ENCODE data around the gene ELAPOR2.

ELAPOR2 gene

DNA sequence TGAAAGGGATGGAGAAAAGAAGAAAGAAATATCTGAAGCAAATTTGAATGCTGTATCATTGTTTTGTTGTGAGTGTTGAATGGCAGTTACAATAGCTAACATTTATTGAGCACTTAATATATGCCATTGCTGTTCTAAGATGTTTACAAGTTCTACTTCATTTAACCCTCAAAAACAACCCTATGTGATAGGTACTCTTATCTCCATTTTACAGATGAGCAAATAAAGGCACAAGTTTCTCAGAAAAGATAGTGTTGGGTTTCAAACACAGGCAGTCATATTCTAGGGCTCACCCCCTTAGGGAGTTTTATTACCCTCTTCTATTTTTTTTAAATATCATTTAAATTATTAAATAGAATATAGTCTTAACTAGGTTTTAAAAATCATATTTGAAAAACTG lies 8.3 kb upstream of the ELAPOR2 start:
- no peak for DNase-seq (ENCODE audit: extremely low spot score)
- TF ChIP-seq CTBP1 (IDR thresholded peaks at IDR 0.05; ENCODE audit: borderline replicate concordance) = no peak
- TF ChIP-seq, protein P1, sequence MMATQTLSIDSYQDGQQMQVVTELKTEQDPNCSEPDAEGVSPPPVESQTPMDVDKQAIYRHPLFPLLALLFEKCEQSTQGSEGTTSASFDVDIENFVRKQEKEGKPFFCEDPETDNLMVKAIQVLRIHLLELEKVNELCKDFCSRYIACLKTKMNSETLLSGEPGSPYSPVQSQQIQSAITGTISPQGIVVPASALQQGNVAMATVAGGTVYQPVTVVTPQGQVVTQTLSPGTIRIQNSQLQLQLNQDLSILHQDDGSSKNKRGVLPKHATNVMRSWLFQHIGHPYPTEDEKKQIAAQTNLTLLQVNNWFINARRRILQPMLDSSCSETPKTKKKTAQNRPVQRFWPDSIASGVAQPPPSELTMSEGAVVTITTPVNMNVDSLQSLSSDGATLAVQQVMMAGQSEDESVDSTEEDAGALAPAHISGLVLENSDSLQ (IDR thresholded peaks at IDR 0.05) = no peak
- TF ChIP-seq FOXM1 (IDR thresholded peaks at IDR 0.05; ENCODE audit: borderline replicate concordance) = no peak
- TF ChIP-seq ELF4 (IDR thresholded peaks at IDR 0.05) = no peak
- TF ChIP-seq HDGF (IDR thresholded peaks at IDR 0.05; ENCODE audit: borderline replicate concordance) = no peak
- TF ChIP-seq NFRKB (IDR thresholded peaks at IDR 0.05) = no peak
- TF ChIP-seq SP1 (IDR thresholded peaks at IDR 0.05) = no peak
- TF ChIP-seq LEF1 (IDR thresholded peaks at IDR 0.05; ENCODE audit: borderline replicate concordance) = no peak
- TF ChIP-seq FOXA1 (IDR thresholded peaks at IDR 0.05) = no peak
- no peak for TF ChIP-seq ARNT (IDR thresholded peaks at IDR 0.05)
- TF ChIP-seq FOXK2 (IDR thresholded peaks at IDR 0.05) = no peak
- no peak for TF ChIP-seq SUZ12 (IDR thresholded peaks at IDR 0.05)
- POLR2A ChIA-PET = no interaction called here
- CTCF ChIA-PET = no interaction called here

DNA sequence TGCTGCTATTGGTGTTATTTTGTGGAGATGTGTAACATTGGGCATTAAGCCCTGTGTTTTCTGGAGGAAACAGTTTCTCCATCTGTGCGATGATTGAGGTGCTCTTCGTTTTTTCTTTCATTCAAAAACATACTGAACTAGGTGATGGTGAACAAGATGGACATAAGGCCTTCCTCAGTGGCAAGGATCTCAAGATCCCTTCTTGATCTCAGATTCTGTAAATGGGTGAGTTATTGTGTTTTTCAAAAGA lies 759 bp upstream of the ELAPOR2 start:
- ChIA-PET POLR2A (interaction anchor here (1.0 to 2.5 kb wide), 3 partner anchors 21 to 92 kb away, joined by 3 to 25 read pairs (median 5); partner anchors contain the start of gene DMTF1), CTCF (interaction anchor here (0.7 to 1.8 kb wide), 4 partner anchors 13 to 93 kb away, joined by 3 to 11 read pairs (median 4); no protein-coding TSS in a partner anchor)
- TF ChIP-seq SP1 (IDR thresholded peaks at IDR 0.05) (no peak), HDGF (IDR thresholded peaks at IDR 0.05; ENCODE audit: borderline replicate concordance) (no peak), L3MBTL2 (conservative IDR thresholded peaks at IDR 0.05) (no peak), CTBP1 (IDR thresholded peaks at IDR 0.05; ENCODE audit: borderline replicate concordance) (no peak), FOXK2 (IDR thresholded peaks at IDR 0.05) (no peak), FOXA1 (IDR thresholded peaks at IDR 0.05) (no peak), BHLHE40 (IDR thresholded peaks at IDR 0.05; ENCODE audit: borderline replicate concordance) (no peak), ZNF384 (IDR thresholded peaks at IDR 0.05) (no peak), SUZ12 (IDR thresholded peaks at IDR 0.05) (no peak), ARNT (IDR thresholded peaks at IDR 0.05) (no peak), TARDBP (IDR thresholded peaks at IDR 0.05) (no peak), NFRKB (IDR thresholded peaks at IDR 0.05) (no peak)
- DNase-seq (ENCODE audit: extremely low spot score) = no peak

DNA sequence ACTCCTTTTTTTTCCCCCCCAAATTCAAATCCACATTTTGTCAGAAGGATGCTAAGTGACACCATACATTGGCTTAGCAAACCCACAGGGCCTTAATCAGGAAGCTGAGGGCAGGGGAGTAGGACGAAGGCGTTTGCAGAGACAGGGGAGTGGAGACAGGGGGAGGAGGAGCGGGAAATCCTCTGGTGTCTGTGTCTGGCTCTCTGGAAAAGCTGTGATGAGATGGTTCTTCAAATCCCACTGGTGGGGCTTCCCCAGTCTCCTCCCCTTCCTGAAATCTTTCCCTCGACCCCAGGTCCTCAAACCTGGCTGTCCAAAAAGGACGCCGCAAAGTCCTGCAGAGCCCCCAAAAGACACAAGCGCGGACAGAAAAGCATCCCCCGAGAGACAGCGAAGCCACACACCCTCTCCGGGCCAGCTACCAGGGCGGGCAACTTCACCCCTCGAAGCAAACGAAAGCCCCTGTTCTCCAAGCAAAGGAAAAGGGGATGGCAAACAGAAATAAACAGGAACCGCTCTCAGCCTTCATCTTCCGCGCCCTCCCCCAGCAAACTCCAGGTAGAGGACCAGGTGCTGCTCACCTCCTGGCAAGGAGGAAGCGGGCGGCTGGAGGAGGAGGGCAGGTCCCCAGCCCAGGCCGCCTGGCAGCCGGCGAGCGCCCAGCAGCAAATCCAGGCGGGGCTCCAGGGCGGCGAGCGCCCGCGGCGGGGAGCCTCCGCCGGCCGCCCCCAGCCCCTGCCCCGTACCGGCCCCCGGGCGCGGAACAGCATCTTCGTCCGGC lies 520 bp downstream of the ELAPOR2 start:
- POLR2A ChIA-PET = interaction anchor here (0.7 to 2.5 kb wide), 5 partner anchors 19 to 117 kb away, joined by 3 to 25 read pairs (median 3); partner anchors contain the start of gene DMTF1
- peak; percentile 16 for DNase-seq (ENCODE audit: extremely low spot score)
- CTCF ChIA-PET = interaction anchor here (0.7 to 1.8 kb wide), 3 partner anchors 24 to 94 kb away, joined by 3 to 11 read pairs (median 3); no protein-coding TSS in a partner anchor
- TF ChIP-seq LEF1 (IDR thresholded peaks at IDR 0.05; ENCODE audit: borderline replicate concordance) (no peak), TARDBP (IDR thresholded peaks at IDR 0.05) (no peak), ZNF384 (IDR thresholded peaks at IDR 0.05) (no peak)

DNA sequence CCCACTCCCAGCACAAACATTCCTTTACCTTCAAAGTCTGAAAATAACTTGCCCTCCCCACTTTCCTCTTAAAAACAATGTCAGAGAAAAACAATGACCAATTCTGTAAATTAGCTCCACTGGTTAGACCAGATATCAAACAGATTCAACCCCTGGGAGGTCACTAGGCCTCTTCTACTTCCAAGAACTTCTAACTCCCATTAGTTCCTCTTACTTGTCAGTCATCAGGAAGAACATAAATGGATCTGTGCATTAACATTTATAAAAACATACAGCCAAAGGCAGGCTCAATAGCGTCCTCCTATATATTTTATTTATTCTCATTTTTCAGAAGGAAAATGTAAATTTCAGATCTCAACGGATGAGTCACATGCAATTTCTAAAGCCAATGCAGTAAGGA lies 2.2 kb downstream of the ELAPOR2 start:
- TF ChIP-seq, protein P1 (IDR thresholded peaks at IDR 0.05) = no peak
- TF ChIP-seq LEF1 (IDR thresholded peaks at IDR 0.05; ENCODE audit: borderline replicate concordance) (no peak), CTBP1 (IDR thresholded peaks at IDR 0.05; ENCODE audit: borderline replicate concordance) (no peak), SUZ12 (IDR thresholded peaks at IDR 0.05) (no peak), NFRKB (IDR thresholded peaks at IDR 0.05) (no peak), L3MBTL2 (conservative IDR thresholded peaks at IDR 0.05) (no peak), FOXK2 (IDR thresholded peaks at IDR 0.05) (no peak), ELF4 (IDR thresholded peaks at IDR 0.05) (no peak), BHLHE40 (IDR thresholded peaks at IDR 0.05; ENCODE audit: borderline replicate concordance) (no peak), FOXM1 (IDR thresholded peaks at IDR 0.05; ENCODE audit: borderline replicate concordance) (no peak), SP1 (IDR thresholded peaks at IDR 0.05) (no peak), HDGF (IDR thresholded peaks at IDR 0.05; ENCODE audit: borderline replicate concordance) (no peak), ARNT (IDR thresholded peaks at IDR 0.05) (no peak), ZNF384 (IDR thresholded peaks at IDR 0.05) (no peak), TARDBP (IDR thresholded peaks at IDR 0.05) (no peak)
- DNase-seq (ENCODE audit: extremely low spot score) = no peak
- ChIA-PET POLR2A (no interaction called here), CTCF (interaction anchor here (1.1 kb wide), 1 partner anchor 36 kb away, joined by 3 read pairs; no protein-coding TSS in a partner anchor)

DNA sequence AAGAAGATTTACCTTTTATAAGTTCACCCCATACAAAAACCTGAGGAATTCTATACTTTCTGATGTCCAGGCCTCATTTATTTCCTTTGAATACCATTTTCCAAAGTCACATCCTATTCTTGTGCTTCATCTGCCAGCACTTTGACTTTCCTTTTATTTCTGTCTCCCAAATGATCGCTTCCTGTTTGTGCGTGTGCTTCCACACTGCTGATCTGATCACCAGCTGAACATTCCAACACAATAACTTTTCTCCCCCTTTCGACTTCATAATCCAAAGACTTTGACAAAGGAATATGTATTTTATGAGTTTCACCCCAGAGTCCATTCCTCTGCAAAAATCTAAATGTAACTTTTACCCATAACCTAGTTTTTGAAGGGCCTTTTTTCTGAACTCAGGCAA lies 3.1 kb downstream of the ELAPOR2 start:
- ChIA-PET CTCF (no interaction called here), POLR2A (no interaction called here)
- DNase-seq (ENCODE audit: extremely low spot score) = no peak
- TF ChIP-seq ARNT (IDR thresholded peaks at IDR 0.05) (no peak), HDGF (IDR thresholded peaks at IDR 0.05; ENCODE audit: borderline replicate concordance) (no peak), FOXM1 (IDR thresholded peaks at IDR 0.05; ENCODE audit: borderline replicate concordance) (no peak), FOXK2 (IDR thresholded peaks at IDR 0.05) (no peak)

DNA sequence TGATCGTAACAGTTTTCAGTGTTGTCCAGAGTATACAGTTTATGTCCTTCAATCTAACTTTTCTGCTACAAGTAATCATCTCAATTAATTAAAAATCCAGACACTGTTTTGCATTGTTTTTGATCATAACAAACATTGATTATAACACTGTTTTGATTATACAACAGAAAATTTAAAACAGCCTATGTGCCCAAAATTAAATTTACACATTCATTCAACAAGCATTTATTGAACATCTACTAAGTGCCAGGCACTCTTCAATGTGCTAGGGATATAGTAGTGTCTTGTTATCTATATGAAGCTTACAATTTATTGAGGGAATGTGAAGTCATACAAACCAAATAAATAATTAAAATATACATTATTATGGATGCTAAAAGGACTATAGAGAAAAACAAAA lies 10.6 kb downstream of the ELAPOR2 start:
- DNase-seq (ENCODE audit: extremely low spot score) = no peak
- CTCF ChIA-PET = no interaction called here
- POLR2A ChIA-PET = no interaction called here
- TF ChIP-seq FOXA1 (IDR thresholded peaks at IDR 0.05) = no peak
- no peak for TF ChIP-seq FOXK2 (IDR thresholded peaks at IDR 0.05)
- no peak for TF ChIP-seq ELF4 (IDR thresholded peaks at IDR 0.05)
- no peak for TF ChIP-seq SP1 (IDR thresholded peaks at IDR 0.05)
- TF ChIP-seq HDGF (IDR thresholded peaks at IDR 0.05; ENCODE audit: borderline replicate concordance) = no peak
- TF ChIP-seq TARDBP (IDR thresholded peaks at IDR 0.05) = no peak
- TF ChIP-seq NFRKB (IDR thresholded peaks at IDR 0.05) = no peak
- no peak for TF ChIP-seq ARNT (IDR thresholded peaks at IDR 0.05)
- TF ChIP-seq BHLHE40 (IDR thresholded peaks at IDR 0.05; ENCODE audit: borderline replicate concordance) = no peak
- TF ChIP-seq, protein P1 (IDR thresholded peaks at IDR 0.05) = no peak
